ENCODE data around the gene CDCA4.

- TF ChIP-seq, protein P1, sequence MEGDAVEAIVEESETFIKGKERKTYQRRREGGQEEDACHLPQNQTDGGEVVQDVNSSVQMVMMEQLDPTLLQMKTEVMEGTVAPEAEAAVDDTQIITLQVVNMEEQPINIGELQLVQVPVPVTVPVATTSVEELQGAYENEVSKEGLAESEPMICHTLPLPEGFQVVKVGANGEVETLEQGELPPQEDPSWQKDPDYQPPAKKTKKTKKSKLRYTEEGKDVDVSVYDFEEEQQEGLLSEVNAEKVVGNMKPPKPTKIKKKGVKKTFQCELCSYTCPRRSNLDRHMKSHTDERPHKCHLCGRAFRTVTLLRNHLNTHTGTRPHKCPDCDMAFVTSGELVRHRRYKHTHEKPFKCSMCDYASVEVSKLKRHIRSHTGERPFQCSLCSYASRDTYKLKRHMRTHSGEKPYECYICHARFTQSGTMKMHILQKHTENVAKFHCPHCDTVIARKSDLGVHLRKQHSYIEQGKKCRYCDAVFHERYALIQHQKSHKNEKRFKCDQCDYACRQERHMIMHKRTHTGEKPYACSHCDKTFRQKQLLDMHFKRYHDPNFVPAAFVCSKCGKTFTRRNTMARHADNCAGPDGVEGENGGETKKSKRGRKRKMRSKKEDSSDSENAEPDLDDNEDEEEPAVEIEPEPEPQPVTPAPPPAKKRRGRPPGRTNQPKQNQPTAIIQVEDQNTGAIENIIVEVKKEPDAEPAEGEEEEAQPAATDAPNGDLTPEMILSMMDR (IDR thresholded peaks at IDR 0.05 in 8 of 11, conservative IDR thresholded peaks at IDR 0.05 in 3 of 11): no peak
- TF ChIP-seq POLR2AphosphoS5 (IDR thresholded peaks at IDR 0.05): no peak
These were observed 9.4 kb downstream of the CDCA4 start for GRCh38 chr14:105011312-105011990.

Measured in spleen (tissue), 7 donors.